DND-41 (cell line): Measurements from ENCODE around the gene KRTAP4-12.
"Not testable (repeated sequence)": the region's sequence is repeated elsewhere in the genome, so short reads cannot be mapped to it uniquely, and the experiment has no call there.

ENCODE experiments used
- ATAC-seq: fragments of 200-7000 bp; cut with Tn5 transposase; 3 replicates; pipeline ENCODE4 v1.9.1; 2021; ENCODE audit warnings: low read depth; ENCODE audit not compliant: insufficient read depth
- DNase-seq: peaks from one replicate; pipeline ENCODE4 v3.0.0-alpha.2; 2020
- H2AFZ ChIP-seq: 2 replicates; pipeline ENCODE4 v1.6.0; 2012; ENCODE audit warnings: low read depth, low read length
- H3K27ac ChIP-seq: 2 replicates; pipeline ENCODE4 v1.5.1; 2012; ENCODE audit warnings: low read length, inconsistent platforms
- H3K27me3 ChIP-seq: fragments of 200-600 bp; sonication (generic); 2 replicates; pipeline ENCODE4 v1.6.0; 2012; ENCODE audit warnings: low read length, mild to moderate bottlenecking, inconsistent platforms; ENCODE audit not compliant: insufficient read depth, poor library complexity
- H3K36me3 ChIP-seq: 2 replicates; pipeline ENCODE4 v1.5.1; 2012; ENCODE audit warnings: low read length, inconsistent platforms; ENCODE audit not compliant: insufficient read depth
- H3K4me1 ChIP-seq: 2 replicates; pipeline ENCODE4 v1.5.1; 2012; ENCODE audit warnings: mild to moderate bottlenecking, low read length; ENCODE audit not compliant: insufficient read depth
- H3K4me2 ChIP-seq: 2 replicates; pipeline ENCODE4 v1.6.0; 2012; ENCODE audit warnings: mild to moderate bottlenecking, moderate library complexity, low read length, inconsistent platforms; ENCODE audit not compliant: insufficient read depth
- H3K4me3 ChIP-seq, 2 experiments: fragments of 200-600 bp in 1 of 2; shearing (Covaris generic) in 1 of 2; 2 replicates each; pipeline ENCODE4 v1.5.1; 2012 to 2016; ENCODE audit warnings: inconsistent platforms in 2 of 2, low read length in 2 of 2, mild to moderate bottlenecking in 2 of 2, low read depth in 1 of 2, moderate library complexity in 1 of 2
- H3K79me2 ChIP-seq: 2 replicates; pipeline ENCODE4 v1.6.0; 2012; ENCODE audit warnings: low read length, inconsistent platforms; ENCODE audit not compliant: insufficient read depth
- H3K9ac ChIP-seq: 2 replicates; pipeline ENCODE4 v1.6.0; 2012; ENCODE audit warnings: low read depth, mild to moderate bottlenecking, inconsistent platforms, low read length, moderate library complexity
- H3K9me3 ChIP-seq: 2 replicates; pipeline ENCODE4 v1.5.1; 2012; ENCODE audit warnings: low read length, moderate library complexity, mild to moderate bottlenecking, inconsistent platforms; ENCODE audit not compliant: insufficient read depth, severe bottlenecking
- H4K20me1 ChIP-seq: 2 replicates; pipeline ENCODE4 v1.6.0; 2012; ENCODE audit warnings: low read length; ENCODE audit not compliant: insufficient read depth
- CTCF ChIP-seq: IDR thresholded peaks from 2 replicates; pipeline ENCODE4 v1.5.1; 2012; ENCODE audit warnings: borderline replicate concordance, low read length, moderate library complexity, mild to moderate bottlenecking; ENCODE audit not compliant: poor library complexity, severe bottlenecking; ENCODE audit errors: extremely low read depth
- EZH2 ChIP-seq: IDR thresholded peaks from 3 replicates; pipeline ENCODE4 v1.6.1; 2012; ENCODE audit warnings: borderline replicate concordance, low read depth, mild to moderate bottlenecking, moderate library complexity, low read length, inconsistent platforms; ENCODE audit not compliant: severe bottlenecking

Gene KRTAP4-12

DNA sequence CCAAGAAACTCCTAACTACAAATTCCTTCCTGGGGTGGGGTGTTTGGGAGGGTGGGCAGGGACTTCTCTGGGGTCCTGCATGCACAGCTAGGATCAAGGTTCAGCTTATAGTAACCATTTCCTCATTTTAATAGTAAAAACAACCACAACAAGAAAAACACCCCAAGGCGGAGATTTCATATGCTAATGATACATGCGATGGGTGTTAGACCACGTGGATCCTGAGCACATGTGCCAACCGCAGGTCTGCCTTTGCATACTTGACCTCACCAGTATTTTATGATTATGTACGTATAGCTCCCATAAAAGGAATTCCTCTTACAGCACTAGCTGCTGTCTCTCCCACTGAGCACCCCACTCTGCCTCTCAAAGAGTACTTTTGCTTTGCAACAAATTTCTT is 7.7 kb downstream of the KRTAP4-12 start:
- no peak for DNase-seq
- H3K4me3 ChIP-seq = no peak overlapping the region
- no peaks in the 10 kb centered on the region for H3K36me3 ChIP-seq
- no peak overlapping the region for H3K27ac ChIP-seq
- no peak overlapping the region for H3K9ac ChIP-seq
- no peaks in the 10 kb centered on the region for H3K79me2 ChIP-seq
- TF ChIP-seq CTCF (no peak), EZH2 (no peak)
- H3K4me2 ChIP-seq = no peak overlapping the region
- H4K20me1 ChIP-seq = no peaks in the 10 kb centered on the region
- no peak overlapping the region for H2AFZ ChIP-seq
- peaks cover 5% of the 10 kb centered on the region for H3K27me3 ChIP-seq
- no peak for ATAC-seq
- no peaks in the 10 kb centered on the region for H3K4me1 ChIP-seq
- peaks cover 8% of the 10 kb centered on the region for H3K9me3 ChIP-seq

- Histone ChIP-seq H3K4me1 (no peaks in the 10 kb centered on the region), H3K9ac (no peak overlapping the region), H3K4me2 (no peak overlapping the region), H2AFZ (no peak overlapping the region), H4K20me1 (no peaks in the 10 kb centered on the region), H3K9me3 (peaks cover 14% of the 10 kb centered on the region), H3K27me3 (peaks cover 1% of the 10 kb centered on the region), H3K4me3 (no peak overlapping the region), H3K36me3 (no peaks in the 10 kb centered on the region), H3K27ac (no peak overlapping the region), H3K79me2 (no peaks in the 10 kb centered on the region)
- no peak for TF ChIP-seq EZH2
- no peak for TF ChIP-seq CTCF
- DNase-seq (no peak), ATAC-seq (no peak)
These were observed 12.7 kb downstream of the KRTAP4-12 start for GRCh38 chr17:41111151-41111885.

GRCh38 chr17:41108728-41109386 is 15.1 kb downstream of the KRTAP4-12 start:
- not testable (repeated sequence) for H2AFZ ChIP-seq, H3K4me3 ChIP-seq, DNase-seq, H3K36me3 ChIP-seq, H3K27ac ChIP-seq, H3K4me2 ChIP-seq, H4K20me1 ChIP-seq, H3K27me3 ChIP-seq, H3K9ac ChIP-seq, H3K79me2 ChIP-seq, H3K4me1 ChIP-seq, ATAC-seq
- H3K9me3 ChIP-seq = peaks cover 14% of the 10 kb centered on the region

GRCh38 chr17:41107941-41108450 is 16.0 kb downstream of the KRTAP4-12 start:
- Histone ChIP-seq H3K27me3 (no peaks in the 10 kb centered on the region), H3K4me1 (no peaks in the 10 kb centered on the region), H2AFZ (no peak overlapping the region), H3K4me3 (no peak overlapping the region), H3K9me3 (peaks cover 14% of the 10 kb centered on the region), H4K20me1 (no peaks in the 10 kb centered on the region), H3K9ac (no peak overlapping the region), H3K27ac (no peak overlapping the region), H3K4me2 (no peak overlapping the region), H3K79me2 (no peaks in the 10 kb centered on the region), H3K36me3 (no peaks in the 10 kb centered on the region)
- no peak for DNase-seq
- TF ChIP-seq EZH2 (no peak), CTCF (no peak)
- no peak for ATAC-seq

GRCh38 chr17:41105347-41105746 is 18.6 kb downstream of the KRTAP4-12 start, which contains the start of gene KRTAP4-9:
KRTAP4-9 (plus strand) TSS chr17:41105389; CDS start chr17:41105389, 0 bp downstream.
- not testable (repeated sequence) for H3K27ac ChIP-seq, H2AFZ ChIP-seq, H3K9ac ChIP-seq, H3K4me3 ChIP-seq, ATAC-seq, H3K4me1 ChIP-seq, H3K36me3 ChIP-seq, H3K79me2 ChIP-seq, H3K4me2 ChIP-seq, H3K27me3 ChIP-seq, H3K9me3 ChIP-seq, DNase-seq, H4K20me1 ChIP-seq
